Bronchus fibroblast of lung (primary cell): Measurements from ENCODE around the gene PLAC8. TPM values are rescaled to one million over a fixed set of nuclear protein-coding genes. Genes with fewer than 3 reads are reported as not detected.

Experiments
- total RNA-seq: library from RNA; depleted of rRNA; stranded (reverse); fragments of >200 nt; gene quantifications from 2 replicates; pipeline ENCODE4 v1.2.3, GENCODE V29; 2015

Gene PLAC8, protein sequence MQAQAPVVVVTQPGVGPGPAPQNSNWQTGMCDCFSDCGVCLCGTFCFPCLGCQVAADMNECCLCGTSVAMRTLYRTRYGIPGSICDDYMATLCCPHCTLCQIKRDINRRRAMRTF
- total RNA-seq, result 0.34 and 0.89 TPM in 2 replicates

DNA sequence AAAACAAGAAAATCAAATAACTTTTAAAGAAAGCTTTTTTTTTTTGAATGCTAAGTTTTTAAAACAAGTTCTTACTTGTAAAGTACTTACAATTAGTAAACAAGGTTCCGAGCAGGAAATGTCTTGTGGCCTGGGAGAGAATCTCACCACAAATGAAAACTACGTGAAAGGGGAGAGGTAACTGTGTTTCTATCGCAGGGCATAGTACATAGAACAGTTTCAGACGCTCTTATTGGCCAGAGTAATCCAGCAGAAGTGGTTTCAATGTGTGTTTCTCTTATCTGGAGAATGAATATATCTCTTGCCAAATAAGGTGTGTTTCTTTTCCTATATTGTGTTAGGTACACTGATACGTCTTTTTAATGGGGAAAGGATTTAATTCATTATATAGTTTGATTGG, at the start of gene PLAC8:
Gene PLAC8, minus strand, starts transcription at position 154 of the 400 bp plus-strand sequence. CDS start 6,808 bp downstream, outside the sequence.

Other genes starting within 250 kb of the PLAC8 start
- gene SEC31A, start 223.6 kb downstream of the PLAC8 start, total RNA-seq, result 143 and 162 TPM in 2 replicates
- gene THAP9, start 214.0 kb downstream of the PLAC8 start, total RNA-seq, result 1.9 and 5.9 TPM in 2 replicates
- 13.4 and 13.5 TPM in 2 replicates for gene LIN54, start 103.9 kb downstream of the PLAC8 start, total RNA-seq
- 50.3 and 52.0 TPM in 2 replicates for gene COPS4, start 79.5 kb downstream of the PLAC8 start, total RNA-seq
- 25.9 and 26.9 TPM in 2 replicates for gene COQ2, start 170.1 kb upstream of the PLAC8 start, total RNA-seq
- gene HPSE, start 220.1 kb upstream of the PLAC8 start, total RNA-seq, result 0.59 and 1.0 TPM in 2 replicates